Measurements from ENCODE around the gene SERPIND1. TPM values are rescaled to one million over a fixed set of nuclear protein-coding genes. Genes with fewer than 3 reads are reported as not detected.

Gene SERPIND1
- total and polyA plus RNA-seq, 2 of the 8 experiments (the other 6 are each of a cell fraction or from before 2014, with no cell fraction given), result not detected

DNA sequence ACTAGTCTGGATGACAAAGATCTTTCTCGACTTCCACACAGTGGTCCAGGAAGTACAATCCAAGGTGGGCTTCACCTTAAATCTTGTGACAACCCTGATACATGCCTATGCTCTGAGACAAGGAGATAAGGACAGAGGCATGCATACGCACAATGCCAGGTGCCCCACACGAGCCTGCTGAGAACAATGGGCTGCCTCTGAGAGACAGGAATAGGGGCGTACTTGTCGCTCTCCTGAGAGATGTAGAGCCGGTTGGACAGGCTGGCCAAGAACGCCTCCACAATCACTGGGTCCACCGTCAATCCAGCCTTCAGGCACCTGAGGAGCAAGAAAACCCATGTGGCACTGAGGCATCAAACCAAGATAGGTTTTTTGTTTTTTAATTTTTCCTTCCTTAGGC lies 25.5 kb downstream of the SERPIND1 start:
- Histone ChIP-seq H3K4me2 (ENCODE audit: insufficient read depth in 1 of 2, low read depth in 2 of 2, low read length in 2 of 2) (no peak overlapping the region), H2AFZ (ENCODE audit: low read length) (no peak overlapping the region), H3K23ac (ENCODE audit: insufficient read length) (no peak overlapping the region), H3K27ac (ENCODE audit: low read depth, low read length) (no peak overlapping the region), H2BK20ac (ENCODE audit: low read length) (no peak overlapping the region), H3K27me3 (replicated peaks in 1 of 4; ENCODE audit: control insufficient read depth in 3 of 4, extremely low read depth in 1 of 4, insufficient read depth in 3 of 4, low read length in 3 of 4) (no peaks in the 10 kb centered on the region), H4K5ac (ENCODE audit: insufficient read length, low read depth, low read length) (no peak overlapping the region), H3K9ac (replicated peaks in 1 of 4; ENCODE audit: extremely low read depth in 1 of 4, low read depth in 3 of 4, low read length in 3 of 4) (no peak overlapping the region), H4K20me1 (replicated peaks in 1 of 2; ENCODE audit: control insufficient read depth in 1 of 2, insufficient read depth in 2 of 2, low read length in 2 of 2) (no peaks in the 10 kb centered on the region), H2BK15ac (ENCODE audit: low read length) (no peak overlapping the region), H3K4ac (replicated peaks; ENCODE audit: insufficient read length, low read depth, low read length) (no peak overlapping the region), H2AK5ac (ENCODE audit: low read depth, low read length) (no peak overlapping the region), H4K91ac (replicated peaks; ENCODE audit: insufficient read length, low read length) (no peak overlapping the region), H3K4me3 (ENCODE audit: extremely low read depth in 1 of 4, insufficient read depth in 2 of 4, low read depth in 3 of 4, low read length in 4 of 4) (no peak overlapping the region), H3K56ac (replicated peaks; ENCODE audit: insufficient read length, low read depth, low read length) (no peak overlapping the region), H3K18ac (ENCODE audit: extremely low read depth, low read length) (no peak overlapping the region), H3K79me2 (ENCODE audit: control insufficient read depth in 1 of 2, insufficient read depth in 2 of 2, low read length in 2 of 2) (no peaks in the 10 kb centered on the region), H2BK120ac (replicated peaks; ENCODE audit: low read depth, low read length) (no peak overlapping the region), H3K36me3 (ENCODE audit: control insufficient read depth in 2 of 4, insufficient read depth in 4 of 4, low read length in 3 of 4) (peaks cover 0 to 5% (median 2%) of the 10 kb centered on the region in 4 experiments; a peak in 4 of 8 replicates), H3K9me3 (ENCODE audit: insufficient read depth in 2 of 2, low read depth in 1 of 2, low read length in 1 of 2) (no peaks in the 10 kb centered on the region), H3K23me2 (ENCODE audit: low read depth, low read length) (no peaks in the 10 kb centered on the region), H3K14ac (ENCODE audit: insufficient read length) (no peak overlapping the region), H2BK12ac (ENCODE audit: low read depth, low read length) (no peak overlapping the region), H4K8ac (ENCODE audit: extremely low read depth, insufficient read depth, low read length) (no peak overlapping the region), H3K79me1 (ENCODE audit: low read depth, low read length) (no peaks in the 10 kb centered on the region), H2BK5ac (ENCODE audit: low read depth, low read length) (no peak overlapping the region), H3K4me1 (replicated peaks in 1 of 4; ENCODE audit: control insufficient read depth in 3 of 4, insufficient read depth in 4 of 4, low read length in 3 of 4) (no peaks in the 10 kb centered on the region; a peak in 1 of 7 replicates)
- DNase-seq (ENCODE audit: low read depth in 1 of 2, low spot score in 2 of 2) (no peak), FAIRE-seq (no peak)
- ChIA-PET POLR2A (ENCODE audit: partially characterized antibody) (no interaction called here), CTCF (ENCODE audit: partially characterized antibody) (interaction anchor here (2.0 kb wide), 1 partner anchor 15 kb away, joined by 15 read pairs; no protein-coding TSS in a partner anchor)
- WGBS, 2 experiments (ENCODE audit: extremely low coverage in 1 of 2, insufficient coverage in 1 of 2, insufficient read length in 1 of 2, insufficient replicate concordance in 2 of 2, low coverage in 1 of 2, low lambda C conversion rate in 2 of 2, missing lambda C conversion rate in 1 of 2), result 86% methylated on average over 8 of the region's 8 CpGs; no CpG with 5 or more reads in 1 of the 2 experiments
- no peak for TF ChIP-seq CREB1 (IDR thresholded peaks at IDR 0.05)
- TF ChIP-seq, protein P1, sequence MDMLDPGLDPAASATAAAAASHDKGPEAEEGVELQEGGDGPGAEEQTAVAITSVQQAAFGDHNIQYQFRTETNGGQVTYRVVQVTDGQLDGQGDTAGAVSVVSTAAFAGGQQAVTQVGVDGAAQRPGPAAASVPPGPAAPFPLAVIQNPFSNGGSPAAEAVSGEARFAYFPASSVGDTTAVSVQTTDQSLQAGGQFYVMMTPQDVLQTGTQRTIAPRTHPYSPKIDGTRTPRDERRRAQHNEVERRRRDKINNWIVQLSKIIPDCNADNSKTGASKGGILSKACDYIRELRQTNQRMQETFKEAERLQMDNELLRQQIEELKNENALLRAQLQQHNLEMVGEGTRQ (IDR thresholded peaks at IDR 0.05; ENCODE audit: low read length), result no peak
- no peak for TF ChIP-seq BCL11A (IDR thresholded peaks at IDR 0.05; ENCODE audit: low read depth in 2 of 2, low read length in 2 of 2)
- no peak for TF ChIP-seq TBP (IDR thresholded peaks at IDR 0.05; ENCODE audit: low read depth, low read length)
- TF ChIP-seq, protein P2, sequence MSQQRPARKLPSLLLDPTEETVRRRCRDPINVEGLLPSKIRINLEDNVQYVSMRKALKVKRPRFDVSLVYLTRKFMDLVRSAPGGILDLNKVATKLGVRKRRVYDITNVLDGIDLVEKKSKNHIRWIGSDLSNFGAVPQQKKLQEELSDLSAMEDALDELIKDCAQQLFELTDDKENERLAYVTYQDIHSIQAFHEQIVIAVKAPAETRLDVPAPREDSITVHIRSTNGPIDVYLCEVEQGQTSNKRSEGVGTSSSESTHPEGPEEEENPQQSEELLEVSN (IDR thresholded peaks at IDR 0.05), result no peak
- TF ChIP-seq SP2 (IDR thresholded peaks at IDR 0.05; ENCODE audit: low read length), result no peak
- TF ChIP-seq, protein P3, sequence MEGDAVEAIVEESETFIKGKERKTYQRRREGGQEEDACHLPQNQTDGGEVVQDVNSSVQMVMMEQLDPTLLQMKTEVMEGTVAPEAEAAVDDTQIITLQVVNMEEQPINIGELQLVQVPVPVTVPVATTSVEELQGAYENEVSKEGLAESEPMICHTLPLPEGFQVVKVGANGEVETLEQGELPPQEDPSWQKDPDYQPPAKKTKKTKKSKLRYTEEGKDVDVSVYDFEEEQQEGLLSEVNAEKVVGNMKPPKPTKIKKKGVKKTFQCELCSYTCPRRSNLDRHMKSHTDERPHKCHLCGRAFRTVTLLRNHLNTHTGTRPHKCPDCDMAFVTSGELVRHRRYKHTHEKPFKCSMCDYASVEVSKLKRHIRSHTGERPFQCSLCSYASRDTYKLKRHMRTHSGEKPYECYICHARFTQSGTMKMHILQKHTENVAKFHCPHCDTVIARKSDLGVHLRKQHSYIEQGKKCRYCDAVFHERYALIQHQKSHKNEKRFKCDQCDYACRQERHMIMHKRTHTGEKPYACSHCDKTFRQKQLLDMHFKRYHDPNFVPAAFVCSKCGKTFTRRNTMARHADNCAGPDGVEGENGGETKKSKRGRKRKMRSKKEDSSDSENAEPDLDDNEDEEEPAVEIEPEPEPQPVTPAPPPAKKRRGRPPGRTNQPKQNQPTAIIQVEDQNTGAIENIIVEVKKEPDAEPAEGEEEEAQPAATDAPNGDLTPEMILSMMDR (IDR thresholded peaks at IDR 0.05; ENCODE audit: control extremely low read depth in 1 of 3, insufficient read depth in 1 of 3, low read depth in 1 of 3, low read length in 3 of 3), result no peak
- TF ChIP-seq MAX (IDR thresholded peaks at IDR 0.05), result no peak
- TF ChIP-seq EGR1 (IDR thresholded peaks at IDR 0.05; ENCODE audit: borderline replicate concordance, low read depth, low read length), result no peak

Measured in H1 (cell line).